Vagina (tissue), 2 donors: ENCODE measurements around the gene ZBTB20. TPM values are rescaled to one million over a fixed set of nuclear protein-coding genes. Genes with fewer than 3 reads are reported as not detected.

ENCODE experiments used
- DNase-seq, 2 donors: peaks; one replicate each; pipeline ENCODE4 v3.0.0-alpha.2; 2017; ENCODE audit errors: extremely low spot score in 2 of 2
- H3K27ac ChIP-seq: fragments of 200-600 bp; sonication (generic); one replicate; pipeline ENCODE4 v1.5.1; 2019
- H3K27me3 ChIP-seq: fragments of 200-600 bp; sonication (generic); one replicate; pipeline ENCODE4 v1.5.1; 2019
- H3K36me3 ChIP-seq, 2 donors: fragments of 200-600 bp; sonication (generic); one replicate each; pipeline ENCODE4 v1.5.1; 2017 to 2019
- H3K4me1 ChIP-seq: fragments of 200-600 bp; sonication (generic); one replicate; pipeline ENCODE4 v1.5.1; 2019
- H3K4me3 ChIP-seq, 2 donors: fragments of 200-600 bp; sonication (generic); 1 replicate in 1 of 2; 2 replicates in 1 of 2; pipeline ENCODE4 v1.5.1; 2016 to 2019
- H3K9me3 ChIP-seq: fragments of 200-600 bp; sonication (generic); one replicate; pipeline ENCODE4 v1.5.1; 2019
- POLR2A ChIP-seq, 2 donors: fragments of 450-650 bp; IDR thresholded peaks; one replicate each; pipeline ENCODE4 v1.6.1; 2017; ENCODE audit warnings: antibody characterized with exemption in 2 of 2, mild to moderate bottlenecking in 2 of 2, moderate library complexity in 2 of 2
- POLR2AphosphoS5 ChIP-seq, 2 donors: sonication (generic); formaldehyde crosslinking; IDR thresholded peaks; one replicate each; pipeline ENCODE4 v1.9.0; 2017; ENCODE audit warnings: antibody characterized with exemption in 2 of 2, mild to moderate bottlenecking in 2 of 2, low read depth in 1 of 2; ENCODE audit not compliant: insufficient read depth in 1 of 2
- intact Hi-C: fragments of 100-400 bp; cut with DNase I; formaldehyde crosslinking; loops from one replicate; pipeline ENCODE4 v1.15.1; 2023
- total RNA-seq: library from RNA; depleted of rRNA; stranded (reverse); fragments of >200 nt; gene quantifications from one replicate; pipeline ENCODE4 v1.2.3, GENCODE V29; 2016
- TF ChIP-seq, protein P1 (sequence below), 3 experiments: fragments of 450-650 bp in 2 of 3; fragments of 200-600 bp in 1 of 3; sonication (generic) in 1 of 3; IDR thresholded peaks; one replicate each; pipeline ENCODE4 v1.5.1; 2017 to 2019; ENCODE audit warnings: antibody characterized with exemption in 3 of 3, mild to moderate bottlenecking in 2 of 3, moderate library complexity in 2 of 3

The ZBTB20 gene
- total RNA-seq, 1 donor from 2014 or later = 64.8 TPM

DNA sequence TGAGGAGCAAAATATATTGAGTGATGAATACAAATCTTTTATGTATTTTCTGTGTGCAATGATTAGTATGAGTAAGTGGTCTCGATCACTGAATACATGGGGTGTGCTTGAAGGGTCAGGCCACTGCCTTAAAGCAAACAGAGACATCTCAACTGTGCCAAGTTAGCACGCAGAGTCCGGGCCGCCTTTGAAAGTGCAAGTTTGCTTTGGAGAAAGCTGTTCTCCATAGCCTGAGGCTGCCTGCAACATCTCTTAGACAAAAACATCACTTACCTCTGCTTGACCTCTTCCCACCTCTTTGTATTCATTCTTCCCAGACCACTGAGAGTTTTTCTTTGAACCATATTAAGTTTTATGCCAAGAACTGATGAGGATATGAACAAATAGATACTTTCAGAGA, 267.0 kb downstream of the ZBTB20 start:
- intact Hi-C loops = no loop called here
- TF ChIP-seq, protein P1, sequence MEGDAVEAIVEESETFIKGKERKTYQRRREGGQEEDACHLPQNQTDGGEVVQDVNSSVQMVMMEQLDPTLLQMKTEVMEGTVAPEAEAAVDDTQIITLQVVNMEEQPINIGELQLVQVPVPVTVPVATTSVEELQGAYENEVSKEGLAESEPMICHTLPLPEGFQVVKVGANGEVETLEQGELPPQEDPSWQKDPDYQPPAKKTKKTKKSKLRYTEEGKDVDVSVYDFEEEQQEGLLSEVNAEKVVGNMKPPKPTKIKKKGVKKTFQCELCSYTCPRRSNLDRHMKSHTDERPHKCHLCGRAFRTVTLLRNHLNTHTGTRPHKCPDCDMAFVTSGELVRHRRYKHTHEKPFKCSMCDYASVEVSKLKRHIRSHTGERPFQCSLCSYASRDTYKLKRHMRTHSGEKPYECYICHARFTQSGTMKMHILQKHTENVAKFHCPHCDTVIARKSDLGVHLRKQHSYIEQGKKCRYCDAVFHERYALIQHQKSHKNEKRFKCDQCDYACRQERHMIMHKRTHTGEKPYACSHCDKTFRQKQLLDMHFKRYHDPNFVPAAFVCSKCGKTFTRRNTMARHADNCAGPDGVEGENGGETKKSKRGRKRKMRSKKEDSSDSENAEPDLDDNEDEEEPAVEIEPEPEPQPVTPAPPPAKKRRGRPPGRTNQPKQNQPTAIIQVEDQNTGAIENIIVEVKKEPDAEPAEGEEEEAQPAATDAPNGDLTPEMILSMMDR (IDR thresholded peaks at IDR 0.05) = no peak
- TF ChIP-seq POLR2A (IDR thresholded peaks at IDR 0.05) = no peak
- TF ChIP-seq POLR2AphosphoS5 (IDR thresholded peaks at IDR 0.05; ENCODE audit: insufficient read depth in 1 of 2, low read depth in 1 of 2) = no peak
- no peak overlapping the region for H3K27ac ChIP-seq
- H3K4me3 ChIP-seq = no peak overlapping the region
- no peaks in the 10 kb centered on the region for H3K9me3 ChIP-seq
- peaks cover 15% of the 10 kb centered on the region for H3K4me1 ChIP-seq
- no peaks in the 10 kb centered on the region for H3K36me3 ChIP-seq
- H3K27me3 ChIP-seq = no peaks in the 10 kb centered on the region
- no peak for DNase-seq

DNA sequence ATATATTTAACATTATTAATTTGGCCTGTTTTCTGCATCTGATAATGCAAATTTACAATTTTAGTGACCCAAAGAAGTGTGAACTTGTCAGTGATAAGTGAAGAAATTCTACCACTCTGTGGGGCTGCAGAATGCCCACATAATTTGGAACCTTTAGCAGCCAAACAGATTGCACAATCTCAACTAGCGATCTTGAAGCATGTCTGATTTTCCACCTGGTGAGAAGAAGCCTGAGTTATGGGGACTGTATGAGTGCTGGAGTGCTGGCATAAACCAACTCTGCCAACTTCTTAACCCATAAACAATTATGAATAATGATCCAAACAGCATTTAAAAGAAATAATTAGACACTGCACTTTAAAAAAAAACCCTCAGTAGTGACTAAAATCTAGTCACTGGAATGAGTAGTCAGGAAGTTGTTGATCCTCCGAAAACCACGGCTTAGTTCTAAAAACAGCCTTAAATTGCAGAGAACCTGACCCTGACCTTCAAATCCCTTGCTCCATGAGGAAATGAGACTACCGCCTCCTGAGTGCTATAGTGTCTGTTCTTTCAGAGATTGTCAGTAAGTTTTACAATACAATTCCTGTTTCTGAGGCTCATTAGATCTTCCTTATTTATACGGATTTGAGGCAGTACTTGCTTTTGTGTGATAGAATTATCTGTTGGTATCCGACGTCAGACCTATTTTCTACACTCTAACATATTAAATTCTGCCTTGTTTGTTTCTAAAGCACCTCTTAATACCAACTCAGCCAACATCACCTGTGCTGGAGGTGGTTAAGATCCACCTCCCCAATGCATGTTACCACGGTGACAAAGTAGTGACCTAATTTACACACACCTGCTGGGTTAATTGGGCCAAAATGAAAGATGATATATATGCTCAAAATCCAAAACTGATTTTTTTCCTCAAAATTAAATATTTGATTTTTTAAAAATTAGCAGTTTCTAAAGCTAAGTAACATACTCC, 267.7 kb downstream of the ZBTB20 start:
- no peak for DNase-seq
- Histone ChIP-seq H3K27ac (no peak overlapping the region), H3K27me3 (no peaks in the 10 kb centered on the region), H3K4me1 (peaks cover 15% of the 10 kb centered on the region), H3K36me3 (no peaks in the 10 kb centered on the region), H3K4me3 (no peak overlapping the region), H3K9me3 (no peaks in the 10 kb centered on the region)
- no peak for TF ChIP-seq POLR2AphosphoS5 (IDR thresholded peaks at IDR 0.05; ENCODE audit: insufficient read depth in 1 of 2, low read depth in 1 of 2)
- TF ChIP-seq POLR2A (IDR thresholded peaks at IDR 0.05) = no peak
- TF ChIP-seq, protein P1 (IDR thresholded peaks at IDR 0.05) = no peak
- intact Hi-C loops = no loop called here

DNA sequence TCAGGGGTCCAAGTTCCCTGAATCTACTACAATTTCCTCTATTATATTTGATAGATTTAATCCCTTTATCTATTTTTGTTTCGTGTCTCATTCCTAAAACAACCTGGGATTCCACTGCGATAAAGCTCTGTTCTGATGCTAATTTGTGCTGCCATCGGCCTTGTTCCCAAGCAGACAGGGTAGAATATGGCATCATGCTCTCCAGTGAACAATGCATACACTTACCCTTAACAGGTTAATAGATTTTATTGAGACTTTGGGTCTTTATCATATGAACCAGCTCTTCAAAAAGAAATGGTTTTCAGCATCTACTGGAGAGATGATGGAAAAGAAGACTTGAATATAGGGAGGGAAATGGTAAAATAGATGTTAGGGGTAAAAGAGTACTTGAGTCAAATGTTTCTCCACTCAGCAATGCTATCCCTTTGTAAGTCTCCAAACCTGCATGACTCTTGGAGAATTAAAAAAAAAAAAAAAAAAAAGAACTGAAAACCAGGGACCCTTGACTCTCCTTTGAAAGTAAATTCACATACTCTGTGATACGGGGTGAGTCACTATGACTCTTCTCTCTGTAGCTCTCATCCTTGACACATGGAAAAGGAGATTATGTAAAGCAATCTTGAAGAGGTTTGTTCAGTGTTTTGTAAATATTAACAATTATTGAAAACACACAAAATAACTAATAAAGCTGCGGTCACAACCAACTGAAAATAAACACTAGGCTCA, 268.8 kb downstream of the ZBTB20 start:
- H3K4me3 ChIP-seq = no peak overlapping the region
- intact Hi-C loops = no loop called here
- no peaks in the 10 kb centered on the region for H3K9me3 ChIP-seq
- H3K4me1 ChIP-seq = peaks cover 20% of the 10 kb centered on the region
- H3K27me3 ChIP-seq = no peaks in the 10 kb centered on the region
- H3K36me3 ChIP-seq = no peaks in the 10 kb centered on the region
- no peak overlapping the region for H3K27ac ChIP-seq
- no peak for DNase-seq
- TF ChIP-seq POLR2A (IDR thresholded peaks at IDR 0.05) (no peak), POLR2AphosphoS5 (IDR thresholded peaks at IDR 0.05; ENCODE audit: insufficient read depth in 1 of 2, low read depth in 1 of 2) (no peak)
- TF ChIP-seq, protein P1 (IDR thresholded peaks at IDR 0.05) = no peak

DNA sequence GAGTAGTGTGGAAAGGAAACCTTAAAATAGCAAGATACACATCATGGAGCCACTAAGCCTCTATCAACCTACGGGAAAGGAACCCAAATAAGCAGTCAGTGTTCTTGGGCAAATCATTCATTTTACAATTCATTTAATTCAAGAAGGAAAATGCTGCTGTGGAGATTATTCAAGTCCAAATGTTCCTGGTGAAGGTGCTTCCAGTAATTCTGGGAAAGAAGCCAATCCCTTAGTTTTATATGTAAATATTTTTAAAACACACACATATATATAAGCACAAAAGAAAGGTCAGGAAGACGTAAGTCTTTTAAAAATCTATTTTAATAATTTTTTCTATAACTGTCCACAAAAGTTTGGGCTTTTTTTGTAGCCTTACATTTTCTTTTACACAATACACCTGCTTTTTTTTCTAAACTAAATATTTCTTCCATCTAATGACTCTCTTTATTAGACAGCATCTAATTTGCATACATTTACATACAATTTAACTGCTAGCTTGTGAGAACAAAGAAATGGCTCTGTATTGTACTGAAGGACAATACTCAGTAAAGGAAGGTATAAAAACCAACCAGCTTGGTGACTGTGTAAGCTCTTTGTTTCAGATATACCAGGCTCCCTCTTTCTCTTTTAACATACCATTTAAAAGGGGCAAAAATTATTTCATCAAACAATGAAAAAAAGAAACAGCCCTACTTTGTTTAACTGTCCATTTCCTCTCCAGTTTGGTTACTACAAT, 269.5 kb downstream of the ZBTB20 start:
- Histone ChIP-seq H3K4me1 (peaks cover 24% of the 10 kb centered on the region), H3K36me3 (no peaks in the 10 kb centered on the region), H3K27me3 (no peaks in the 10 kb centered on the region), H3K4me3 (no peak overlapping the region), H3K9me3 (no peaks in the 10 kb centered on the region), H3K27ac (no peak overlapping the region)
- TF ChIP-seq POLR2AphosphoS5 (IDR thresholded peaks at IDR 0.05; ENCODE audit: insufficient read depth in 1 of 2, low read depth in 1 of 2) (no peak), POLR2A (IDR thresholded peaks at IDR 0.05) (no peak)
- TF ChIP-seq, protein P1 (IDR thresholded peaks at IDR 0.05) = no peak
- no peak for DNase-seq
- intact Hi-C loops = no loop called here
